ENCODE data around the gene THSD4.

THSD4 gene

GRCh38 chr15:71798641-71799040 is 683.4 kb downstream of the THSD4 start:
- Mint-ChIP-seq H3K9me3 (no peaks in the 10 kb centered on the region), H3K4me1 (no peaks in the 10 kb centered on the region), H3K27me3 (peaks cover 6% of the 10 kb centered on the region), H3K4me3 (no peak overlapping the region), H3K27ac (no peak overlapping the region), H3K36me3 (no peaks in the 10 kb centered on the region)
- DNase-seq, result no peak
- CTCF ChIA-PET, result interaction anchor here (0.7 to 6.8 kb wide), 2 partner anchors 54 to 1046 kb away, joined by 3 to 48 read pairs; no protein-coding TSS in a partner anchor

DNA sequence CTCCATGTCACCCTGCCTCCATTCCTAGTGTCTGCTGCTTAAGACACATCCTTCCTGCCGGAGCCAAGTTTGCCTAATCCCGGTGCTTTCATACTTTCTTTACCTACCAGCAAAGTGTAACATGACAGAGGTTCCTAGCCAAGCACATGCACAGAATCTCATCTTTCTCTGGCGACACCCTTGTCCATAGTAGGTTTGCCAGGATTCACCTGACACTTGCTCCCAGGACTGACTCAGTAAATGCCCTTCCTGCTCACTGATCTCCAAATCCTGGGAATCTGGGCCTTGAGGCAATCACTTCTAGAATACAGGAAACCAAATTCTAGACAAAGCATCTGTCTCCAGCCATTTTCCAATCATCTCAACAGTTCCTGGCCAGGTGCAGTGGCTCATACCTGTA is 684.9 kb downstream of the THSD4 start:
- no peaks in the 10 kb centered on the region for H3K9me3 Mint-ChIP-seq
- H3K27ac Mint-ChIP-seq, result no peak overlapping the region
- H3K4me1 Mint-ChIP-seq, result no peaks in the 10 kb centered on the region
- no peak for DNase-seq
- H3K4me3 Mint-ChIP-seq, result no peak overlapping the region
- CTCF ChIA-PET, result interaction anchor here (0.6 to 6.8 kb wide), 4 partner anchors 48 to 364 kb away, joined by 3 to 48 read pairs (median 4); no protein-coding TSS in a partner anchor
- H3K36me3 Mint-ChIP-seq, result no peaks in the 10 kb centered on the region
- peaks cover 13% of the 10 kb centered on the region for H3K27me3 Mint-ChIP-seq

DNA sequence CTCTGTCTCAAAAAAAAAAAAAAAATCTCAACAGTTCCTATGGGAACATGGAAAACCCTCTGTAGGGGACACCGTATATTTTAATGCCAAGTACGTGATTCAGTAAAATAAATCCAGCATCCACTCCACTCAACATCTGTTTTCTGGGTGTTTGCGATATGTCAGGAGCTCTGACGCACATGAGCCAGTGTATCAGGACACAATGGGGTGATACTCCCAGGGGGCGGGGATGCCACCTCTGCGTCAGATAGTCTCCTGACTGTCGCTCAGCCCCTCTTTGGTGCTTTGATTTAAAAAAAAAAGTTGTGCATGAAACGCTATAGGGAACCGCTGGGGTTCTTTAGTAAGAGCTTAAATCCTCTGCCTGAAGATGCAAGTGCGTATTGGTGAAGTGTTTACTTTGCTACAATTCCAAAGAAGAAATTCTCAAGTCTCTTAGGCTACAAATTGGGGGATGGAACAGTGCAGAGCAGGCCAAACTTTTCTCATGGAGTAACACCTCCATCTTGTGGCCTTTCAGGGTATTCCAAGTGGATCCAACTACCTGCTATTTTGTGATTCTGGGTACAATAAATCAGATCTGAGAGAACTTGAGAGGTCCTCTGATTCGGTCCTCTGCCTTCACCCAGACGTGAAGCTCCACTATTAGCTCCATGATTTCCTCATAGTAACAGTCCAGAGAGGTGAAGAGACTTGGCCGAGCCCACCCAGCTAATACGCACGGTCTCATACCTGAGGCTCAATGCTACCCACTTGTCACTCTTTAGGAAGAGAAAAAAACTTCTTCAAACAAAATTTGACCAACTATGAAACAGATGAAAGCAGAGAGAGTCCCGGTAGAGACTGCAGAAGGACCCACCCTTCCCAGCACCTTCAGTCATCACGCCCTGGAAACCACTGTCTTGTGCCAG is 685.8 kb downstream of the THSD4 start:
- peak; percentile 41 for DNase-seq
- Mint-ChIP-seq H3K9me3 (no peaks in the 10 kb centered on the region), H3K36me3 (no peaks in the 10 kb centered on the region), H3K27ac (no peak overlapping the region), H3K27me3 (peaks cover 13% of the 10 kb centered on the region), H3K4me3 (no peak overlapping the region), H3K4me1 (no peaks in the 10 kb centered on the region)
- CTCF ChIA-PET, result interaction anchor here (0.6 to 6.8 kb wide), 12 partner anchors 49 to 368 kb away, joined by 3 to 48 read pairs (median 3); no protein-coding TSS in a partner anchor

DNA sequence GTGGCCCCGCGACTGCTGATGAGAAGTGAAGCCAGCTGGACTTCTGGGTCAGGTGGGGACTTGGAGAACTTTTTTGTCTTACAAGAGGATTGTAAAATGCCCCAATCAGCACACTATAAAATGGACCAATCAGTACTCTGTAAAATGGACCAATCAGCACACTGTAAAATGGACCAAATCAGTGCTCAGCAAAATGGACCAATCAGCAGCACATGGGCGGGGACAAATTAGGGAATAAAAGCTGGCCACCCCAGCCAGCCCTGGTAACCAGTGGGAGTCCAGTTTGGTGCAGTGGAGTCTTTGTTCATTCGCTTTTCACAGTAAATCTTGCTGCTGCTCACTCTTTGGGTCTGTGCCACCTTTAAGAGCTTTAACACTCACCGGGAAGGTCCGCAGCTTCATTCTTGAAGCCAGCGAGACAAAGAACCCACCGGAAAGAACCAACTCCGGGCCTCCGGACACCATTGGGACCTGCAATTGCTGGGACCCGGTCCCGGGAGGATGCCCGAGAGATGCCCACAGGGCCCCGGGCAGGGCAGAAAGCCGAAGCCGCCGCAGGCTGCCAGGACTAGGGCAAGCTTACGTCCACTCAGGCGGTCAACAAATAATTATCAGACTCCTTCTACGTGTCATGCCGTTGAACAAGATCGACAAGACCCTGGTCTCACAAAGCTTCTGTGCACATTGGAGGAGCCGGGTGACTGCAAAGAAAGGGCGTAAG is 686.8 kb downstream of the THSD4 start:
- Mint-ChIP-seq H3K36me3 (no peaks in the 10 kb centered on the region), H3K27ac (no peak overlapping the region), H3K4me3 (no peak overlapping the region), H3K9me3 (no peaks in the 10 kb centered on the region), H3K27me3 (peaks cover 15% of the 10 kb centered on the region), H3K4me1 (no peaks in the 10 kb centered on the region)
- CTCF ChIA-PET, result interaction anchor here (0.6 to 6.8 kb wide), 12 partner anchors 13 to 367 kb away, joined by 3 to 48 read pairs (median 4); no protein-coding TSS in a partner anchor
- no peak for DNase-seq

GRCh38 chr15:71802770-71803169 is 687.5 kb downstream of the THSD4 start:
- peaks cover 18% of the 10 kb centered on the region for H3K27me3 Mint-ChIP-seq
- no peaks in the 10 kb centered on the region for H3K36me3 Mint-ChIP-seq
- H3K27ac Mint-ChIP-seq, result no peak overlapping the region
- peak; percentile 64 for DNase-seq
- H3K4me1 Mint-ChIP-seq, result no peaks in the 10 kb centered on the region
- no peak overlapping the region for H3K4me3 Mint-ChIP-seq
- CTCF ChIA-PET, result interaction anchor here (0.7 to 6.8 kb wide), 10 partner anchors 12 to 624 kb away, joined by 3 to 48 read pairs (median 6); no protein-coding TSS in a partner anchor
- no peaks in the 10 kb centered on the region for H3K9me3 Mint-ChIP-seq

- Mint-ChIP-seq H3K27ac (no peak overlapping the region), H3K36me3 (no peaks in the 10 kb centered on the region), H3K9me3 (no peaks in the 10 kb centered on the region), H3K4me3 (no peak overlapping the region), H3K4me1 (no peaks in the 10 kb centered on the region), H3K27me3 (peaks cover 18% of the 10 kb centered on the region)
- CTCF ChIA-PET, result interaction anchor here (0.6 to 6.8 kb wide), 6 partner anchors 24 to 797 kb away, joined by 3 to 48 read pairs (median 8); no protein-coding TSS in a partner anchor
- no peak for DNase-seq
These were observed 689.0 kb downstream of the THSD4 start for GRCh38 chr15:71804226-71804625.

GRCh38 chr15:71804695-71805470 is 689.6 kb downstream of the THSD4 start:
- CTCF ChIA-PET, result interaction anchor here (0.6 to 6.8 kb wide), 6 partner anchors 24 to 796 kb away, joined by 3 to 48 read pairs (median 4); no protein-coding TSS in a partner anchor
- Mint-ChIP-seq H3K4me1 (no peaks in the 10 kb centered on the region), H3K27me3 (peaks cover 18% of the 10 kb centered on the region), H3K4me3 (no peak overlapping the region), H3K36me3 (no peaks in the 10 kb centered on the region), H3K9me3 (no peaks in the 10 kb centered on the region), H3K27ac (no peak overlapping the region)
- no peak for DNase-seq

DNA sequence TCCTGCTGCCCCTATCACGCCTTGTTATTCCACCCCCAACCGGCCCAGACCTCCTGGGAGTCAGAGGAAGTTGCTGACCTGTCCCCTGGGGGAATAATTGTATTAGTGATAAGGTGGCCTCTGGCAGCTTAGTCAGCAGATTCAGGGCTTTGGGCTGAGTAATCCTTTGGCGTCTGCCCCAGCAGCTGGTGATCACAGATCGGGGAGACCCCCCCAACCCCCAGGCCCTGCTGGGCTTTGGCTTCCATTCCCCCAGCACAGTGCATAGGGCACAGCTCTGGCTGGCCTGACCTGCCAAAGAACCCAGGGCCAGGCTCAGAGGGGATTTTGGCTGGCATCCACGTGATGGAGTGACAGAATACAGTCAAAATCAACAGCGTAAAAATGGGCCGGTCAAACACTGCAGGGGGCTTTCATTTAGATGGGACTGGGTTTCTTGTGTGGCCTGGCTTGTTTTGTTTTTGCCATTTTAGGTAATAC is 691.2 kb downstream of the THSD4 start:
- Mint-ChIP-seq H3K4me1 (no peaks in the 10 kb centered on the region), H3K27ac (no peak overlapping the region), H3K27me3 (peaks cover 18% of the 10 kb centered on the region), H3K36me3 (no peaks in the 10 kb centered on the region), H3K9me3 (no peaks in the 10 kb centered on the region), H3K4me3 (no peak overlapping the region)
- CTCF ChIA-PET, result no interaction called here
- DNase-seq, result no peak

GRCh38 chr15:71807125-71807629 is 691.9 kb downstream of the THSD4 start:
- H3K4me3 Mint-ChIP-seq, result no peak overlapping the region
- H3K4me1 Mint-ChIP-seq, result no peaks in the 10 kb centered on the region
- DNase-seq, result no peak
- no peak overlapping the region for H3K27ac Mint-ChIP-seq
- no peaks in the 10 kb centered on the region for H3K36me3 Mint-ChIP-seq
- H3K9me3 Mint-ChIP-seq, result no peaks in the 10 kb centered on the region
- H3K27me3 Mint-ChIP-seq, result peaks cover 19% of the 10 kb centered on the region
- CTCF ChIA-PET, result no interaction called here

GRCh38 chr15:71807691-71808091 is 692.4 kb downstream of the THSD4 start:
- H3K27me3 Mint-ChIP-seq, result peaks cover 17% of the 10 kb centered on the region
- H3K27ac Mint-ChIP-seq, result no peak overlapping the region
- no peaks in the 10 kb centered on the region for H3K36me3 Mint-ChIP-seq
- no peak overlapping the region for H3K4me3 Mint-ChIP-seq
- H3K4me1 Mint-ChIP-seq, result no peaks in the 10 kb centered on the region
- DNase-seq, result no peak
- no peaks in the 10 kb centered on the region for H3K9me3 Mint-ChIP-seq
- CTCF ChIA-PET, result no interaction called here

DNA sequence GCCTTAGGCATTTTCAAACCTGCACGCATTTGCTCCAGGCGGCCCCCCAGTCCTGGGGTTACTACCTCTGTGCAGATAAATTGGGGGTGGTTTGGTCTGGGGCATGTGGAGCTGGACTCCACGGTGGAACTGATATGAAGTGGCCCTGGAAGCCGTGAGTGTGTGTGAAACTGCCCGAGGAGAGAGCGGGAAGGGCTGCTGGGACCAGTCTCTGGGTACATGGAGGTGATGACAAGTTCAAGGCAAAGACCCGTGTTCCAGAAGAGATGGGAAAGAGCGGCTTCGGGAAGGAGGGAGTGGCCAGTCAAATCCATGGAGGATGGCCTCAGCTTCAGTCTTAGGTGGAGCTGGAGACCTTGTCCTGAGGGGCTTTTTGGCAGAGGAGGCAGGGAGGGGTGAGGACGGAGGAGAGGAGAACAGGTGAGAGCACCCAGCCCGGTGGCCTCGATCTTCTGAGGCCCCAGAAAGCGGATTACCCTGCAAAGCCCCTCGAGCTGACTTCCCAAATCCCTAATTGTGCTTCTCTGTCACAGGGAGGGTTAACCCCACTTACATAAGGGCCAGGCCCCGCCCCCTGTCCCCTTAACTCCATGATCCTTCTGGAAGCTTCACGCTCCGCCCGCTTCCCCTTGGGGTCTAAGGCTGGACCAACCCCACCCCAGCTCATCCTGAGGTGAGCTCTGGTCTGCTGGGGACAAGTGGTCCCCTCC is 693.2 kb downstream of the THSD4 start:
- CTCF ChIA-PET, result no interaction called here
- no peaks in the 10 kb centered on the region for H3K9me3 Mint-ChIP-seq

GRCh38 chr15:71809346-71809745 is 694.1 kb downstream of the THSD4 start:
- Mint-ChIP-seq H3K36me3 (no peaks in the 10 kb centered on the region), H3K4me3 (no peak overlapping the region), H3K27ac (no peak overlapping the region), H3K4me1 (no peaks in the 10 kb centered on the region), H3K27me3 (peaks cover 15% of the 10 kb centered on the region), H3K9me3 (no peaks in the 10 kb centered on the region)
- CTCF ChIA-PET, result no interaction called here
- DNase-seq, result no peak

More for the DNA sequence above, 693.2 kb downstream of the THSD4 start:
- Mint-ChIP-seq H3K4me1 (no peaks in the 10 kb centered on the region), H3K27ac (no peak overlapping the region), H3K36me3 (no peaks in the 10 kb centered on the region), H3K4me3 (no peak overlapping the region), H3K27me3 (peaks cover 15% of the 10 kb centered on the region)
- no peak for DNase-seq

All from activated naive CD4-positive, alpha-beta T cell treated with anti-CD3 and anti-CD28 coated beads, Interleukin-2, amount 10 ng/mL, durations not matched to agents 7 days and 5 days (primary cell).